ENCODE results near the gene GRIK4.

Gene GRIK4

GRCh38 chr11:120510406-120511115 lies 987 bp upstream of the GRIK4 start:
- DNase-seq (ENCODE audit: low spot score), result no peak

GRCh38 chr11:120511820-120512738 lies 531 bp downstream of the GRIK4 start:
- DNase-seq (ENCODE audit: low spot score), result no peak

GRCh38 chr11:120512739-120513435 lies 1.3 kb downstream of the GRIK4 start:
- DNase-seq (ENCODE audit: low spot score), result no peak

- no peak for DNase-seq (ENCODE audit: low spot score)
These were observed 2.1 kb downstream of the GRIK4 start for GRCh38 chr11:120513436-120514315.

GRCh38 chr11:120514541-120515121 lies 3.1 kb downstream of the GRIK4 start:
- no peak for DNase-seq (ENCODE audit: low spot score)

GRCh38 chr11:120515186-120515723 lies 3.7 kb downstream of the GRIK4 start:
- DNase-seq (ENCODE audit: low spot score), result no peak

- DNase-seq (ENCODE audit: low spot score), result no peak
These were observed 5.2 kb downstream of the GRIK4 start for GRCh38 chr11:120516461-120517389.

- no peak for DNase-seq (ENCODE audit: low spot score)
These were observed 5.8 kb downstream of the GRIK4 start for GRCh38 chr11:120517390-120517761.

- DNase-seq (ENCODE audit: low spot score), result no peak
These were observed 6.3 kb downstream of the GRIK4 start for GRCh38 chr11:120517801-120518291.

GRCh38 chr11:120518356-120518755 lies 6.8 kb downstream of the GRIK4 start:
- no peak for DNase-seq (ENCODE audit: low spot score)

GRCh38 chr11:120519474-120519873 lies 7.9 kb downstream of the GRIK4 start:
- DNase-seq (ENCODE audit: low spot score), result no peak

GRCh38 chr11:120520091-120520822 lies 8.7 kb downstream of the GRIK4 start:
- DNase-seq (ENCODE audit: low spot score), result no peak

GRCh38 chr11:120521176-120521575 lies 9.6 kb downstream of the GRIK4 start:
- DNase-seq (ENCODE audit: low spot score), result no peak

- no peak for DNase-seq (ENCODE audit: low spot score)
These were observed 10.5 kb downstream of the GRIK4 start for GRCh38 chr11:120522021-120522420.

GRCh38 chr11:120522736-120523135 lies 11.2 kb downstream of the GRIK4 start:
- DNase-seq (ENCODE audit: low spot score), result no peak

GRCh38 chr11:120523196-120523595 lies 11.6 kb downstream of the GRIK4 start:
- DNase-seq (ENCODE audit: low spot score), result no peak

GRCh38 chr11:120524536-120525085 lies 13.1 kb downstream of the GRIK4 start:
- no peak for DNase-seq (ENCODE audit: low spot score)

Data from AG20443 (cell line).